HG03139 (cell line): ENCODE measurements around the gene UNKL.

Experiments
- ATAC-seq: cut with Tn5 transposase; IDR thresholded peaks from one replicate; pipeline ENCODE4 v1.9.1; 2021; ENCODE audit not compliant: unreplicated experiment

Gene UNKL

GRCh38 chr16:1378804-1379303 lies 35.6 kb downstream of the UNKL start:
- no peak for ATAC-seq

GRCh38 chr16:1378087-1378803 lies 36.3 kb downstream of the UNKL start:
- no peak for ATAC-seq

GRCh38 chr16:1377406-1378010 lies 37.0 kb downstream of the UNKL start:
- ATAC-seq = no peak

GRCh38 chr16:1375741-1376410 lies 38.6 kb downstream of the UNKL start:
- ATAC-seq = no peak

GRCh38 chr16:1375298-1375640 lies 39.2 kb downstream of the UNKL start:
- no peak for ATAC-seq

GRCh38 chr16:1374418-1375297 lies 39.8 kb downstream of the UNKL start:
- no peak for ATAC-seq

GRCh38 chr16:1372292-1372950 lies 42.1 kb downstream of the UNKL start:
- ATAC-seq = no peak

GRCh38 chr16:1371054-1371978 lies 43.2 kb downstream of the UNKL start:
- ATAC-seq = no peak

- no peak for ATAC-seq
These were observed 46.9 kb downstream of the UNKL start for GRCh38 chr16:1367486-1368174.

GRCh38 chr16:1366712-1367299 lies 47.7 kb downstream of the UNKL start:
- ATAC-seq = no peak

- ATAC-seq = no peak
These were observed 48.3 kb downstream of the UNKL start for GRCh38 chr16:1366060-1366711.

GRCh38 chr16:1364510-1364909 lies 50.0 kb downstream of the UNKL start:
- no peak for ATAC-seq

GRCh38 chr16:1363501-1364041 lies 50.9 kb downstream of the UNKL start:
- no peak for ATAC-seq

GRCh38 chr16:1362807-1363206 lies 51.7 kb downstream of the UNKL start:
- ATAC-seq = no peak

- no peak for ATAC-seq
These were observed 52.7 kb downstream of the UNKL start for GRCh38 chr16:1361685-1362360.

GRCh38 chr16:1357906-1358566 lies 56.5 kb downstream of the UNKL start:
- ATAC-seq = no peak
